Measurements from ENCODE around the gene ACTR2.
"Not testable (repeated sequence)": the region's sequence is repeated elsewhere in the genome, so short reads cannot be mapped to it uniquely, and the experiment has no call there.

The ACTR2 gene

GRCh38 chr2:65231121-65231520 is 3.5 kb downstream of the ACTR2 start:
- no peak for DNase-seq

GRCh38 chr2:65231892-65232477 is 4.4 kb downstream of the ACTR2 start:
- DNase-seq, result no peak

- DNase-seq, result no peak
These were observed 5.0 kb downstream of the ACTR2 start for GRCh38 chr2:65232636-65233035.

- no peak for DNase-seq
These were observed 13.0 kb downstream of the ACTR2 start for GRCh38 chr2:65240657-65241056.

GRCh38 chr2:65244452-65244851 is 16.8 kb downstream of the ACTR2 start:
- not testable (repeated sequence) for DNase-seq

GRCh38 chr2:65252640-65253039 is 25.0 kb downstream of the ACTR2 start:
- DNase-seq, result no peak

- no peak for DNase-seq
These were observed 27.7 kb downstream of the ACTR2 start for GRCh38 chr2:65255356-65255755.

GRCh38 chr2:65256054-65256453 is 28.4 kb downstream of the ACTR2 start:
- DNase-seq, result no peak

GRCh38 chr2:65257866-65258265 is 30.2 kb downstream of the ACTR2 start:
- DNase-seq, result not testable (repeated sequence)

- no peak for DNase-seq
These were observed 34.0 kb downstream of the ACTR2 start for GRCh38 chr2:65261676-65262075.

GRCh38 chr2:65263262-65263661 is 35.6 kb downstream of the ACTR2 start:
- no peak for DNase-seq

- no peak for DNase-seq
These were observed 36.4 kb downstream of the ACTR2 start for GRCh38 chr2:65263986-65264385.

- peak; percentile 57 for DNase-seq
These were observed 37.4 kb downstream of the ACTR2 start for GRCh38 chr2:65264821-65265670.

- DNase-seq, result no peak
These were observed 38.0 kb downstream of the ACTR2 start for GRCh38 chr2:65265671-65266045.

- no peak for DNase-seq
These were observed 39.4 kb downstream of the ACTR2 start for GRCh38 chr2:65267008-65267407.

GRCh38 chr2:65268957-65269356 is 41.3 kb downstream of the ACTR2 start:
- DNase-seq, result no peak

- no peak for DNase-seq
These were observed 45.7 kb downstream of the ACTR2 start for GRCh38 chr2:65273344-65273743.

GRCh38 chr2:65275141-65275915 is 47.7 kb downstream of the ACTR2 start:
- no peak for DNase-seq

- DNase-seq, result no peak
These were observed 49.0 kb downstream of the ACTR2 start for GRCh38 chr2:65276609-65277008.

- no peak for DNase-seq
These were observed 49.5 kb downstream of the ACTR2 start for GRCh38 chr2:65277118-65277517.

- DNase-seq, result peak; percentile 99
These were observed 50.3 kb downstream of the ACTR2 start for GRCh38 chr2:65277791-65278483.

- no peak for DNase-seq
These were observed 50.9 kb downstream of the ACTR2 start for GRCh38 chr2:65278531-65278981.

- no peak for DNase-seq
These were observed 52.1 kb downstream of the ACTR2 start for GRCh38 chr2:65279756-65280155.
